Measurements from ENCODE around the gene SIRT3. TPM values are rescaled to one million over a fixed set of nuclear protein-coding genes. Genes with fewer than 3 reads are reported as not detected.

SIRT3 gene
- total and polyA plus RNA-seq, 2 of the 4 experiments (the other 2 are of a cell fraction): 5.4 to 18.6 TPM

DNA sequence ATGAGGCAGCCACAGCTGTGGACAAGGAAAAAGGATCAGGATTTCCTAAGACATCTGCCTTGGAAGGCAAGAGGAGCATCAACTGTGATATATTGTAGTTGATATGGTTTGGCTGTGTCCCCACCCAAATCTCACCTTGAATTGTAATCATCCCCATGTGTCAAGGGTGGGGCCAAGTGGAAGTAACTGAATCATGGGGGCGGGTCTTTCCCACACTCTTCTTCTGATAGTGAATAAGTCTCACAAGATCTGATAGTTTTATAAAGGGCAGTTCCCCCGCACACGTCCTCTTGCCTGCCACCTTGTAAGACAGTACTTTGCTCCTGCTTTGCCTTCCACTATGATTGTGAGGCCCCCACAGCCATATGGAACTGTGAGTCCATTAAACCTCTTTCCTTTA, 18.4 kb downstream of the SIRT3 start:
- dilution Hi-C loops (cut with HindIII; ENCODE audit: low sequenced_read_pairs, unreplicated experiment): no loop called here
- no CpG with 5 or more reads among the region's 3 CpGs for WGBS, 2 experiments (ENCODE audit: extremely low coverage in 2 of 2, insufficient read length in 1 of 2)
- POLR2A ChIA-PET (ENCODE audit: unreplicated experiment): no interaction called here

More for the DNA sequence above, 18.4 kb downstream of the SIRT3 start:
- ATAC-seq (ENCODE audit: low read depth): no peak
- Histone ChIP-seq H2BK120ac (ENCODE audit: low read depth, low read length) (no peak overlapping the region), H2AK5ac (ENCODE audit: low read depth, low read length) (no peak overlapping the region), H3K56ac (ENCODE audit: extremely low read depth, insufficient read depth, low read length) (no peak overlapping the region), H2BK5ac (ENCODE audit: low read depth, low read length, poor library complexity, severe bottlenecking) (no peak overlapping the region), H2AK9ac (replicated peaks; ENCODE audit: low read depth, low read length, poor library complexity) (no peak overlapping the region), H3K4me1 (ENCODE audit: control insufficient read depth, insufficient read depth, low read length) (peaks cover 7% of the 10 kb centered on the region), H3K23ac (ENCODE audit: low read depth, low read length) (no peak overlapping the region), H3K27ac (ENCODE audit: insufficient read depth, low read length) (no peak overlapping the region), H3K36me3 (ENCODE audit: control insufficient read depth, insufficient read depth, low read length) (peaks cover 47% of the 10 kb centered on the region), H3K14ac (replicated peaks; ENCODE audit: low read depth, low read length) (no peak overlapping the region), H3K4ac (ENCODE audit: low read depth, low read length) (no peak overlapping the region), H3K18ac (ENCODE audit: low read depth, low read length) (no peak overlapping the region), H3K27me3 (ENCODE audit: control insufficient read depth, insufficient read depth, low read length) (no peaks in the 10 kb centered on the region), H2BK20ac (ENCODE audit: low read depth, low read length) (no peak overlapping the region), H3K4me3 (ENCODE audit: insufficient read depth, low read depth, low read length) (no peak overlapping the region), H2BK15ac (ENCODE audit: low read depth, low read length) (no peak overlapping the region), H3K4me2 (ENCODE audit: low read depth, low read length) (no peak overlapping the region), H4K20me1 (ENCODE audit: insufficient read depth, low read length) (peaks cover 21% of the 10 kb centered on the region), H4K8ac (ENCODE audit: low read depth in 2 of 2, low read length in 2 of 2) (no peak overlapping the region), H2AFZ (replicated peaks; ENCODE audit: low read length, poor library complexity) (no peak overlapping the region), H3K9me1 (ENCODE audit: insufficient read depth, low read length) (peaks cover 9% of the 10 kb centered on the region; the same call in 1 of the 2 replicates), H3K9ac (ENCODE audit: low read depth, low read length) (no peak overlapping the region), H4K91ac (ENCODE audit: insufficient read depth, low read depth, low read length) (no peak overlapping the region), H3K9me3 (ENCODE audit: control insufficient read depth, insufficient read depth, low read length) (no peaks in the 10 kb centered on the region), H3K79me1 (ENCODE audit: low read depth in 1 of 2, low read length in 2 of 2) (peaks cover 6 to 25% of the 10 kb centered on the region in 2 experiments), H4K5ac (ENCODE audit: low read depth, low read length) (no peak overlapping the region)
- DNase-seq: no peak
- CTCF ChIA-PET: no interaction called here
- in situ Hi-C loops (cut with MboI; ENCODE audit: low sequenced_read_pairs) (no loop called here), intact Hi-C loops (cut with micrococcal nuclease) (no loop called here)
- no peak for TF ChIP-seq CHD1 (IDR thresholded peaks at IDR 0.05; ENCODE audit: low read depth, low read length)
- BruUV-seq (replicated peaks): no TSS peak

Measured in IMR-90 (cell line).